Mammary epithelial cell (primary cell): ENCODE results near the gene TSPAN13.

Source experiments
- CTCF ChIP-seq, 2 donors: IDR thresholded peaks in 1 of 2; conservative IDR thresholded peaks in 1 of 2; 2 replicates each; pipeline ENCODE4 v1.5.1; 2011 to 2012; ENCODE audit warnings: inconsistent platforms in 2 of 2, low read length in 2 of 2, mild to moderate bottlenecking in 2 of 2, control low read depth in 1 of 2, low read depth in 1 of 2; ENCODE audit not compliant: insufficient read depth in 1 of 2; ENCODE audit errors: extremely low read depth in 1 of 2
- EZH2 ChIP-seq: IDR thresholded peaks from 2 replicates; pipeline ENCODE4 v1.6.1; 2012; ENCODE audit warnings: low read length, inconsistent platforms, borderline replicate concordance

- no peak for TF ChIP-seq CTCF (conservative IDR thresholded peaks at IDR 0.05 in 1 of 2, IDR thresholded peaks at IDR 0.05 in 1 of 2; ENCODE audit: extremely low read depth in 1 of 2, insufficient read depth in 1 of 2, low read depth in 1 of 2, low read length in 2 of 2)
- no peak for TF ChIP-seq EZH2
These were observed 40.6 kb upstream of the TSPAN13 start for GRCh38 chr7:16712916-16713315.
